Ishikawa (cell line): ENCODE results near the gene OR4B1.

Experiments
- CEBPB ChIP-seq: IDR thresholded peaks from 2 replicates; pipeline ENCODE4 v1.6.1; 2012
- CREB1 ChIP-seq: IDR thresholded peaks from 2 replicates; pipeline ENCODE4 v1.6.1; 2012; ENCODE audit warnings: low read depth
- EGR1 ChIP-seq: IDR thresholded peaks from 2 replicates; pipeline ENCODE4 v1.6.1; 2012
- EP300 ChIP-seq: IDR thresholded peaks from 2 replicates; pipeline ENCODE4 v1.6.1; 2012; ENCODE audit warnings: borderline replicate concordance
- FOXM1 ChIP-seq: IDR thresholded peaks from 2 replicates; pipeline ENCODE4 v1.6.1; 2012; ENCODE audit warnings: low read depth, borderline replicate concordance
- NFIC ChIP-seq: IDR thresholded peaks from 2 replicates; pipeline ENCODE4 v1.6.1; 2012
- RAD21 ChIP-seq: IDR thresholded peaks from 2 replicates; pipeline ENCODE4 v1.6.1; 2012; ENCODE audit warnings: low read depth
- TAF1 ChIP-seq: IDR thresholded peaks from 2 replicates; pipeline ENCODE4 v1.6.1; 2012; ENCODE audit warnings: low read depth, mild to moderate bottlenecking
- TCF12 ChIP-seq: IDR thresholded peaks from 2 replicates; pipeline ENCODE4 v1.6.1; 2012; ENCODE audit warnings: low read depth
- TEAD4 ChIP-seq: IDR thresholded peaks from 2 replicates; pipeline ENCODE4 v1.6.1; 2012
- YY1 ChIP-seq: IDR thresholded peaks from 2 replicates; pipeline ENCODE4 v1.6.1; 2012; ENCODE audit warnings: low read depth
- ZBTB7A ChIP-seq: IDR thresholded peaks from 2 replicates; pipeline ENCODE4 v1.6.1; 2012; ENCODE audit warnings: low read depth
- TF ChIP-seq, protein P1 (sequence below): IDR thresholded peaks from 2 replicates; pipeline ENCODE4 v1.6.1; 2012
- TF ChIP-seq, protein P2 (sequence below): IDR thresholded peaks from 2 replicates; pipeline ENCODE4 v1.6.1; 2012
- TF ChIP-seq, protein P3 (sequence below): IDR thresholded peaks from 2 replicates; pipeline ENCODE4 v1.6.1; 2012; ENCODE audit warnings: low read depth, mild to moderate bottlenecking

OR4B1 gene

GRCh38 chr11:48244804-48245203, 28.2 kb downstream of the OR4B1 start, which contains the start of gene OR4X2:
TSS of gene OR4X2 (plus strand) at chr11:48245104. CDS start at chr11:48245104, 0 bp downstream.
- TF ChIP-seq CEBPB (no peak), FOXM1 (no peak), RAD21 (no peak), TCF12 (no peak), EGR1 (no peak), CREB1 (no peak), TAF1 (no peak), EP300 (no peak), ZBTB7A (no peak), NFIC (no peak), TEAD4 (no peak), YY1 (no peak)
- TF ChIP-seq, protein P1, sequence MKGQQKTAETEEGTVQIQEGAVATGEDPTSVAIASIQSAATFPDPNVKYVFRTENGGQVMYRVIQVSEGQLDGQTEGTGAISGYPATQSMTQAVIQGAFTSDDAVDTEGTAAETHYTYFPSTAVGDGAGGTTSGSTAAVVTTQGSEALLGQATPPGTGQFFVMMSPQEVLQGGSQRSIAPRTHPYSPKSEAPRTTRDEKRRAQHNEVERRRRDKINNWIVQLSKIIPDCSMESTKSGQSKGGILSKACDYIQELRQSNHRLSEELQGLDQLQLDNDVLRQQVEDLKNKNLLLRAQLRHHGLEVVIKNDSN = no peak
- TF ChIP-seq, protein P2, sequence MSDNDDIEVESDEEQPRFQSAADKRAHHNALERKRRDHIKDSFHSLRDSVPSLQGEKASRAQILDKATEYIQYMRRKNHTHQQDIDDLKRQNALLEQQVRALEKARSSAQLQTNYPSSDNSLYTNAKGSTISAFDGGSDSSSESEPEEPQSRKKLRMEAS = no peak
- TF ChIP-seq, protein P3, sequence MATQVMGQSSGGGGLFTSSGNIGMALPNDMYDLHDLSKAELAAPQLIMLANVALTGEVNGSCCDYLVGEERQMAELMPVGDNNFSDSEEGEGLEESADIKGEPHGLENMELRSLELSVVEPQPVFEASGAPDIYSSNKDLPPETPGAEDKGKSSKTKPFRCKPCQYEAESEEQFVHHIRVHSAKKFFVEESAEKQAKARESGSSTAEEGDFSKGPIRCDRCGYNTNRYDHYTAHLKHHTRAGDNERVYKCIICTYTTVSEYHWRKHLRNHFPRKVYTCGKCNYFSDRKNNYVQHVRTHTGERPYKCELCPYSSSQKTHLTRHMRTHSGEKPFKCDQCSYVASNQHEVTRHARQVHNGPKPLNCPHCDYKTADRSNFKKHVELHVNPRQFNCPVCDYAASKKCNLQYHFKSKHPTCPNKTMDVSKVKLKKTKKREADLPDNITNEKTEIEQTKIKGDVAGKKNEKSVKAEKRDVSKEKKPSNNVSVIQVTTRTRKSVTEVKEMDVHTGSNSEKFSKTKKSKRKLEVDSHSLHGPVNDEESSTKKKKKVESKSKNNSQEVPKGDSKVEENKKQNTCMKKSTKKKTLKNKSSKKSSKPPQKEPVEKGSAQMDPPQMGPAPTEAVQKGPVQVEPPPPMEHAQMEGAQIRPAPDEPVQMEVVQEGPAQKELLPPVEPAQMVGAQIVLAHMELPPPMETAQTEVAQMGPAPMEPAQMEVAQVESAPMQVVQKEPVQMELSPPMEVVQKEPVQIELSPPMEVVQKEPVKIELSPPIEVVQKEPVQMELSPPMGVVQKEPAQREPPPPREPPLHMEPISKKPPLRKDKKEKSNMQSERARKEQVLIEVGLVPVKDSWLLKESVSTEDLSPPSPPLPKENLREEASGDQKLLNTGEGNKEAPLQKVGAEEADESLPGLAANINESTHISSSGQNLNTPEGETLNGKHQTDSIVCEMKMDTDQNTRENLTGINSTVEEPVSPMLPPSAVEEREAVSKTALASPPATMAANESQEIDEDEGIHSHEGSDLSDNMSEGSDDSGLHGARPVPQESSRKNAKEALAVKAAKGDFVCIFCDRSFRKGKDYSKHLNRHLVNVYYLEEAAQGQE = no peak

GRCh38 chr11:48248902-48249301, 32.3 kb downstream of the OR4B1 start:
- TF ChIP-seq ZBTB7A (no peak), TAF1 (no peak), TEAD4 (no peak), EP300 (no peak)
- TF ChIP-seq, protein P3 = no peak
- TF ChIP-seq, protein P1 = no peak
- TF ChIP-seq, protein P2 = no peak

GRCh38 chr11:48261600-48261999, 45.0 kb downstream of the OR4B1 start:
- TF ChIP-seq, protein P2 = no peak
- TF ChIP-seq, protein P1 = no peak
- no peak for TF ChIP-seq RAD21
- no peak for TF ChIP-seq TCF12
- TF ChIP-seq FOXM1 = no peak
- TF ChIP-seq, protein P3 = no peak
- TF ChIP-seq NFIC = no peak
- no peak for TF ChIP-seq YY1
- no peak for TF ChIP-seq ZBTB7A
- TF ChIP-seq EGR1 = no peak
- no peak for TF ChIP-seq TAF1
- TF ChIP-seq TEAD4 = no peak
- TF ChIP-seq CEBPB = no peak
- no peak for TF ChIP-seq EP300
- no peak for TF ChIP-seq CREB1

GRCh38 chr11:48263423-48263911, 46.9 kb downstream of the OR4B1 start, which contains the start of gene OR4X1:
TSS of gene OR4X1 (plus strand) at chr11:48263861. CDS start at chr11:48263861, 0 bp downstream.
- no peak for TF ChIP-seq NFIC
- TF ChIP-seq EP300 = no peak
- TF ChIP-seq RAD21 = no peak
- no peak for TF ChIP-seq ZBTB7A
- TF ChIP-seq, protein P3 = no peak
- no peak for TF ChIP-seq TCF12
- TF ChIP-seq TAF1 = no peak
- no peak for TF ChIP-seq TEAD4
- TF ChIP-seq, protein P1 = no peak
- TF ChIP-seq FOXM1 = no peak
- TF ChIP-seq YY1 = no peak
- TF ChIP-seq, protein P2 = no peak
- no peak for TF ChIP-seq CEBPB
- no peak for TF ChIP-seq CREB1
